ENCODE measurements around the gene MANBA.

The MANBA gene

DNA sequence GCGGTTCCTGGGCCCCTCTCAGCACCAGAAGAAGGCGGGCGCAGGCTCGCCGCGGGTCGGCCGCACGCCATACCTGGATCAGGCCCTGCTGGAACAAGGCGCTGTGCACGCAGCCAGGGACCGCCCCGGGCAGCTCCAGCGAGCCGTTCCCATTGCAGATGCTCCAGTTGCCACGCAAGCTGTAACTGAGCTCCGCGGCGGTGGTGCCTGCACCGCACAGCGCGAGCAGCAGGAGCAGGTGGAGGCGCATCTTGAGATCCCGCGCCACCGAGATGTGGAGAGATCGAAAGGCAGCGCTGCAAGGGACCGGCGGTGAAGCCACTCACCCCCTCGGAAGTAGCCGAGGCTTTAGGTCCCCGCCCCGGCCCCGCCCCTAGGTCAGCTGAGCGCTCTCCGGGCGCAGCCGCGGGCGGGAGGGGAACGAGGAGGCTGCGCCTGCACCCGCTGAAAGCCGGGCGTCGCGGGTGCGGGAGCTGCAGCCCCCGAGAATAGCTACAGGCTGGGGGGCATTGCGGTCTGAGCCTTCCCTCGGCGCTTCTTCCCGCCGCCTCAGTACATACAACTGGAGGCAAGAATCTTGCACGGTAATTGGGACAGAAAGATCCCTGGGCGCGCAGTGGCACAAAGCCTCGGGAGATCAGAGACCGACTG lies at the start of gene MANBA:
MANBA (minus strand) TSS at position 324 of the 651 bp plus-strand sequence; CDS start at position 250, 74 bp downstream.
- no peak for TF ChIP-seq CTCF (IDR thresholded peaks at IDR 0.05; ENCODE audit: borderline replicate concordance, insufficient read depth, low read depth, low read length)
- peak within 1 kb of the TSS; percentile 72 for H3K4me3 ChIP-seq (ENCODE audit: low read depth, low read length)

GRCh38 chr4:102809691-102810090 lies 48.9 kb upstream of the MANBA start:
- H3K4me3 ChIP-seq (ENCODE audit: low read depth, low read length): no peak overlapping the region

DNA sequence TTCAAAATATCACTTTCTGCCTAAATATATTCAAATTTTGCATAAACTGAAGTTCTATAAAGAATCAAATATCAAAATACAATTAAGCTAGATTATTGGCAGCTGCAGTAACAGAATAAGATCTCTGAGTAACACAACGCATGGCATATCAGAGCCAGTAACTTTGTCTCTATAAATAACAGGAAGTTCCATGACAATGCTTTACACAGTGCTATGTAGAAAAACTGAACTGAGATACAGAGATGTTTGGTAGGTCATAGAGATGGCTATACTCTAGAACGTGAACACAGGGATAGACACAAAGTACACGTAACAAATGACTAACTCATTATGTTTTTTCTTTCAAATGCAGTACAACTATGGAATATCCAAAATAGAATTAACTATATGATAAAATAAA lies 48.4 kb upstream of the MANBA start:
- no peak overlapping the region for H3K4me3 ChIP-seq (ENCODE audit: low read depth, low read length)
- no peak for TF ChIP-seq CTCF (IDR thresholded peaks at IDR 0.05; ENCODE audit: borderline replicate concordance, insufficient read depth, low read depth, low read length)

More at GRCh38 chr4:102809691-102810090, 48.9 kb upstream of the MANBA start:
- no peak for TF ChIP-seq CTCF (IDR thresholded peaks at IDR 0.05; ENCODE audit: borderline replicate concordance, insufficient read depth, low read depth, low read length)

DNA sequence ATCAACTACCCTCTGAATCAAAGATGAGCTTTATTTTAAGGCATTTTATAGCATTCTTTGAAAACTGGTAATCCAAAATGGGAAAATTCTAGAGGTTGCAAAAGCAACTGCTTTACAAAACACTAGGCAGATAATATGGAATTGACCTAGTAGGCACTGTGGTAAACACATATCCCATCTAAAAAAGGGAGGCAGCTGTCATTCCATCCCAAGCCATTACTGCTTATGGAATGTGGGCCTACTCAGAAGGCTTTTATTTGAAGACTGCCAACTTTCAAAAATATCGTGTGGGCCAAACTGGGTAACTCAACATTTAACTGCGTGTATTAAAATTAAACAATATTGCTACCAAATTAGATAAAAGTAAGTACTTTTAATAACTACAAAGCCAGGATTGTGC lies 47.2 kb upstream of the MANBA start:
- H3K4me3 ChIP-seq (ENCODE audit: low read depth, low read length): no peak overlapping the region
- no peak for TF ChIP-seq CTCF (IDR thresholded peaks at IDR 0.05; ENCODE audit: borderline replicate concordance, insufficient read depth, low read depth, low read length)

DNA sequence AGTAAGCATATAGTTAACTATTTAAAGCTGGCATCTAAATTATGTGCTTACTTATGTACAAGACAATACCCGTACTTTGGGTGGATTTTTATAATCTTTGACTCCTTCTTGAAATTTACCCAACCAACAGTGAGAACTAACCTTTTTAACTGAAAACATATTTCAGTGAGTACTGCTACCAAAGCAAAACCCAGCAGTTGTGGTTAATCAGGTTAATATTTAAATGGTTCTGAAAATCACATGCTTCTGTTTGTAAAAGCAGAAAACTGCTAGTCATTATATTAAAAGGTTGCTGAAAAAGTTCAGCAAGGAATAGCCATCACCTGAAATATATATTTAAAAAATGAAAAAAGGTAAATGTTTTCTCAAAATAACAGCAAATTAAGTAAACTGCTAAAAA lies 46.6 kb upstream of the MANBA start:
- no peak overlapping the region for H3K4me3 ChIP-seq (ENCODE audit: low read depth, low read length)
- TF ChIP-seq CTCF (IDR thresholded peaks at IDR 0.05; ENCODE audit: borderline replicate concordance, insufficient read depth, low read depth, low read length): no peak

GRCh38 chr4:102799816-102800215 lies 39.0 kb upstream of the MANBA start:
- no peak overlapping the region for H3K4me3 ChIP-seq (ENCODE audit: low read depth, low read length)
- no peak for TF ChIP-seq CTCF (IDR thresholded peaks at IDR 0.05; ENCODE audit: borderline replicate concordance, insufficient read depth, low read depth, low read length)

DNA sequence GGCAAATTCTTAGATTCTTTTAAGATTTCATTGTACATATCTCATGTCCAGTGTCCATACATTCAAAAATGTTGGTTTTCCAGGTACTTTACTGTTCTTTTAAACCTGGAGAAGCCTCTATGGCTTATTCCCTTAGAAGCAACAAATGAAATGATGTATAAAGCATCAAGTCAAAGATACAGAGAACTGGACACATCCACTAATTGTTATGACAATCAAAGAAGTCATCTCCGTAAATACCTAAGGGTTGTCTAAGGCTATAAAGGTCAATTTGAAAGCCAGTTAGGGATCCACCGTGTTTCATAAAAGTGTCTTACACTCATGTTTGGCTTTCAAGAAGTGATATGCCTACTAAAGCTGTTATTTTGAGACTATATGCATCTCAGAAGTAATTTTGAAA lies 34.2 kb upstream of the MANBA start:
- no peak overlapping the region for H3K4me3 ChIP-seq (ENCODE audit: low read depth, low read length)
- TF ChIP-seq CTCF (IDR thresholded peaks at IDR 0.05; ENCODE audit: borderline replicate concordance, insufficient read depth, low read depth, low read length): no peak

Data from GM12875 (cell line).